SK-N-SH treated with all-trans-retinoic acid at 6 μM for 48 hours (cell line): ENCODE data around the gene CAVIN1.

ENCODE experiments used
- ATAC-seq: fragments of 200-7000 bp; cut with Tn5 transposase; 3 replicates; pipeline ENCODE4 v1.9.1; 2020; ENCODE audit warnings: mild to moderate bottlenecking, moderate library complexity
- ARNTL ChIP-seq: fragments of 450-650 bp; formaldehyde crosslinking; IDR thresholded peaks from 2 replicates; pipeline ENCODE4 v1.5.0; 2020; ENCODE audit warnings: low read depth, mild to moderate bottlenecking, moderate library complexity, borderline replicate concordance
- BACH2 ChIP-seq: fragments of 250-450 bp; sonication (Bioruptor Pico); IDR thresholded peaks from 2 replicates; pipeline ENCODE4 v1.9.0; 2021; ENCODE audit warnings: mild to moderate bottlenecking, borderline replicate concordance
- CREB5 ChIP-seq: fragments of 250-450 bp; sonication (Bioruptor Pico); IDR thresholded peaks from 2 replicates; pipeline ENCODE4 v1.5.1; 2020; ENCODE audit warnings: low read depth, mild to moderate bottlenecking, moderate library complexity
- CSDC2 ChIP-seq: fragments of 250-450 bp; sonication (Bioruptor Pico); IDR thresholded peaks from 2 replicates; pipeline ENCODE4 v1.5.0; 2020; ENCODE audit warnings: mild to moderate bottlenecking, moderate library complexity
- CSRNP3 ChIP-seq: fragments of 250-450 bp; sonication (Bioruptor Pico); IDR thresholded peaks from 2 replicates; pipeline ENCODE4 v1.5.1; 2021; ENCODE audit warnings: mild to moderate bottlenecking, moderate library complexity
- ESRRG ChIP-seq: fragments of 250-450 bp; sonication (Bioruptor Pico); IDR thresholded peaks from 2 replicates; pipeline ENCODE4 v1.6.1; 2021; ENCODE audit warnings: mild to moderate bottlenecking
- GLIS3 ChIP-seq: fragments of 250-450 bp; sonication (Bioruptor Pico); IDR thresholded peaks from 2 replicates; pipeline ENCODE4 v1.5.0; 2020; ENCODE audit warnings: mild to moderate bottlenecking, moderate library complexity
- ISL1 ChIP-seq: fragments of 250-450 bp; sonication (Bioruptor Pico); IDR thresholded peaks from 2 replicates; pipeline ENCODE4 v2.1.2; 2022; ENCODE audit warnings: mild to moderate bottlenecking, moderate library complexity
- OSR1 ChIP-seq: fragments of 250-450 bp; sonication (Bioruptor Pico); IDR thresholded peaks from 2 replicates; pipeline ENCODE4 v1.8.0; 2022; ENCODE audit warnings: moderate library complexity, mild to moderate bottlenecking, inconsistent platforms
- PATZ1 ChIP-seq: fragments of 250-450 bp; sonication (Bioruptor Pico); IDR thresholded peaks from 2 replicates; pipeline ENCODE4 v1.8.0; 2020; ENCODE audit warnings: mild to moderate bottlenecking, moderate library complexity, borderline replicate concordance
- POU6F1 ChIP-seq: fragments of 250-450 bp; sonication (Bioruptor Pico); IDR thresholded peaks from 2 replicates; pipeline ENCODE4 v1.8.0; 2021; ENCODE audit warnings: low read depth, mild to moderate bottlenecking, moderate library complexity, borderline replicate concordance
- PPARA ChIP-seq: fragments of 250-450 bp; sonication (Bioruptor Pico); IDR thresholded peaks from 2 replicates; pipeline ENCODE4 v1.5.0; 2020; ENCODE audit warnings: mild to moderate bottlenecking, borderline replicate concordance
- SNAI2 ChIP-seq: fragments of 250-450 bp; sonication (Bioruptor Pico); IDR thresholded peaks from 2 replicates; pipeline ENCODE4 v1.5.0; 2020; ENCODE audit warnings: mild to moderate bottlenecking, moderate library complexity
- TCF4 ChIP-seq: fragments of 250-450 bp; sonication (Bioruptor Pico); IDR thresholded peaks from 2 replicates; pipeline ENCODE4 v1.8.0; 2021; ENCODE audit warnings: mild to moderate bottlenecking, moderate library complexity, borderline replicate concordance
- TOX ChIP-seq: fragments of 250-450 bp; sonication (Bioruptor Pico); IDR thresholded peaks from 2 replicates; pipeline ENCODE4 v1.8.0; 2021; ENCODE audit warnings: mild to moderate bottlenecking, moderate library complexity, borderline replicate concordance
- TSHZ2 ChIP-seq: fragments of 250-450 bp; sonication (Bioruptor Pico); IDR thresholded peaks from 2 replicates; pipeline ENCODE4 v1.5.0; 2020; ENCODE audit warnings: mild to moderate bottlenecking, moderate library complexity
- ZC3H10 ChIP-seq: fragments of 250-450 bp; sonication (Bioruptor Pico); IDR thresholded peaks from 2 replicates; pipeline ENCODE4 v1.5.1; 2021; ENCODE audit warnings: mild to moderate bottlenecking, moderate library complexity
- ZFP3 ChIP-seq: fragments of 250-450 bp; sonication (Bioruptor Pico); IDR thresholded peaks from 2 replicates; pipeline ENCODE4 v1.5.0; 2020; ENCODE audit warnings: mild to moderate bottlenecking, moderate library complexity
- ZFP30 ChIP-seq: fragments of 450-650 bp; formaldehyde crosslinking; IDR thresholded peaks from 2 replicates; pipeline ENCODE4 v1.5.0; 2022; ENCODE audit warnings: mild to moderate bottlenecking, moderate library complexity
- ZNF565 ChIP-seq: fragments of 450-650 bp; formaldehyde crosslinking; conservative IDR thresholded peaks from 2 replicates; pipeline ENCODE4 v1.5.0; 2020; ENCODE audit warnings: low read depth, mild to moderate bottlenecking, moderate library complexity
- ZNF70 ChIP-seq: fragments of 450-650 bp; formaldehyde crosslinking; IDR thresholded peaks from 2 replicates; pipeline ENCODE4 v1.5.0; 2020; ENCODE audit warnings: mild to moderate bottlenecking, moderate library complexity
- ZNF8 ChIP-seq: fragments of 450-650 bp; formaldehyde crosslinking; IDR thresholded peaks from 2 replicates; pipeline ENCODE4 v1.5.0; 2020; ENCODE audit warnings: mild to moderate bottlenecking, moderate library complexity

CAVIN1 gene

GRCh38 chr17:42388381-42389134 lies 34.5 kb downstream of the CAVIN1 start, which contains the start of gene STAT3:
Gene STAT3 (minus strand): TSS chr17:42388442. CDS start chr17:42348516, 39,926 bp downstream.
- ATAC-seq, result peak; percentile 98
- peak; percentile 81 for TF ChIP-seq ZFP30 (CRISPR knock-in tag)
- no peak for TF ChIP-seq CREB5 (CRISPR knock-in tag)
- no peak for TF ChIP-seq OSR1 (CRISPR knock-in tag)
- TF ChIP-seq ZFP3 (CRISPR knock-in tag), result peak; percentile 89
- TF ChIP-seq BACH2, result no peak
- no peak for TF ChIP-seq ZNF565 (CRISPR knock-in tag)
- TF ChIP-seq PATZ1, result peak; percentile 63
- 0 out of 2 replicates have a peak, but pooled peaks have one; percentile 35 for TF ChIP-seq GLIS3 (CRISPR knock-in tag)
- TF ChIP-seq ESRRG (CRISPR knock-in tag), result no peak
- TF ChIP-seq ISL1 (CRISPR knock-in tag), result peak; percentile 61
- TF ChIP-seq TCF4, result no peak
- TF ChIP-seq PPARA (CRISPR knock-in tag), result no peak
- peak; percentile 73 for TF ChIP-seq ZC3H10
- peak; percentile 96 for TF ChIP-seq CSDC2 (CRISPR knock-in tag)
- TF ChIP-seq SNAI2 (CRISPR knock-in tag), result peak; percentile 84
- TF ChIP-seq ARNTL (CRISPR knock-in tag), result no peak
- TF ChIP-seq POU6F1, result 0 out of 2 replicates have a peak, but pooled peaks have one; percentile 77
- TF ChIP-seq TSHZ2 (CRISPR knock-in tag), result peak; percentile 90
- no peak for TF ChIP-seq TOX (CRISPR knock-in tag)
- peak; percentile 72 for TF ChIP-seq CSRNP3 (CRISPR knock-in tag)
- 0 out of 2 replicates have a peak, but pooled peaks have one; percentile 10 for TF ChIP-seq ZNF8 (CRISPR knock-in tag)
- TF ChIP-seq ZNF70 (CRISPR knock-in tag), result no peak

GRCh38 chr17:42387661-42388380 lies 35.2 kb downstream of the CAVIN1 start:
- peak; percentile 12 for ATAC-seq
- TF ChIP-seq ZNF8 (CRISPR knock-in tag) (no peak), POU6F1 (no peak), TOX (CRISPR knock-in tag) (no peak), CSDC2 (CRISPR knock-in tag) (no peak), CREB5 (CRISPR knock-in tag) (no peak), OSR1 (CRISPR knock-in tag) (no peak), TSHZ2 (CRISPR knock-in tag) (no peak)
